Effector memory CD8-positive, alpha-beta T cell (primary cell): ENCODE measurements around the gene RASL11A.
"Not testable (repeated sequence)": the region's sequence is repeated elsewhere in the genome, so short reads cannot be mapped to it uniquely, and the experiment has no call there.

ENCODE experiments used
- ATAC-seq: fragments of 150-1000 bp; cut with Tn5 transposase; replicated peaks from 2 replicates; pipeline ENCODE4 v1.10.0; 2021; ENCODE audit warnings: mild to moderate bottlenecking, moderate library complexity
- DNase-seq, 3 experiments: peaks; one replicate each; pipeline ENCODE4 v3.0.0; 2021
- H3K27ac Mint-ChIP-seq, 2 donors: one replicate each; pipeline ENCODE4 v1.8.0; 2022; ENCODE audit warnings: mild to moderate bottlenecking in 2 of 2, mixed read lengths in 2 of 2, moderate library complexity in 2 of 2
- H3K27me3 Mint-ChIP-seq, 2 donors: one replicate each; pipeline ENCODE4 v1.8.0; 2022; ENCODE audit warnings: mixed read lengths in 2 of 2
- H3K36me3 Mint-ChIP-seq: one replicate; pipeline ENCODE4 v1.8.0; 2022; ENCODE audit warnings: mild to moderate bottlenecking, moderate library complexity, mixed read lengths; ENCODE audit not compliant: insufficient read depth
- H3K4me1 Mint-ChIP-seq, 2 donors: one replicate each; pipeline ENCODE4 v1.8.0; 2022; ENCODE audit warnings: low read depth in 2 of 2, mixed read lengths in 2 of 2
- H3K4me3 Mint-ChIP-seq, 2 donors: one replicate each; pipeline ENCODE4 v1.8.0; 2022; ENCODE audit warnings: mild to moderate bottlenecking in 2 of 2, mixed read lengths in 2 of 2, moderate library complexity in 2 of 2
- H3K9me3 Mint-ChIP-seq, 2 donors: one replicate each; pipeline ENCODE4 v1.8.0; 2022; ENCODE audit warnings: mixed read lengths in 2 of 2

The RASL11A gene

GRCh38 chr13:27295660-27296059 is 25.0 kb downstream of the RASL11A start:
- Mint-ChIP-seq H3K4me3 (no peak overlapping the region), H3K9me3 (no peaks in the 10 kb centered on the region), H3K27me3 (peaks cover 44 to 47% of the 10 kb centered on the region in 2 donors), H3K27ac (no peak overlapping the region), H3K4me1 (peaks cover 0 to 4% of the 10 kb centered on the region in 2 donors), H3K36me3 (no peaks in the 10 kb centered on the region)
- DNase-seq, result no peak
- no peak for ATAC-seq

GRCh38 chr13:27296496-27296895 is 25.9 kb downstream of the RASL11A start:
- H3K27ac Mint-ChIP-seq, result no peak overlapping the region

GRCh38 chr13:27298849-27299248 is 28.2 kb downstream of the RASL11A start:
- H3K27me3 Mint-ChIP-seq, result peaks cover 42 to 49% of the 10 kb centered on the region in 2 donors
- H3K4me1 Mint-ChIP-seq, result peaks cover 0 to 4% of the 10 kb centered on the region in 2 donors
- DNase-seq (no peak), ATAC-seq (no peak)
- no peak overlapping the region for H3K4me3 Mint-ChIP-seq
- no peak overlapping the region for H3K27ac Mint-ChIP-seq
- H3K36me3 Mint-ChIP-seq, result no peaks in the 10 kb centered on the region
- no peaks in the 10 kb centered on the region for H3K9me3 Mint-ChIP-seq

More at GRCh38 chr13:27296496-27296895, 25.9 kb downstream of the RASL11A start:
- Mint-ChIP-seq H3K4me3 (no peak overlapping the region), H3K4me1 (peaks cover 0 to 4% of the 10 kb centered on the region in 2 donors), H3K27me3 (peaks cover 49 to 51% of the 10 kb centered on the region in 2 donors), H3K36me3 (no peaks in the 10 kb centered on the region), H3K9me3 (no peaks in the 10 kb centered on the region)
- ATAC-seq, result no peak
- DNase-seq, result no peak

- H3K27ac Mint-ChIP-seq, DNase-seq, H3K4me1 Mint-ChIP-seq, ATAC-seq, H3K9me3 Mint-ChIP-seq, H3K36me3 Mint-ChIP-seq, H3K4me3 Mint-ChIP-seq: not testable (repeated sequence)
- H3K27me3 Mint-ChIP-seq, result peaks cover 42 to 49% of the 10 kb centered on the region in 2 donors
Measured at GRCh38 chr13:27300406-27300805, 29.8 kb downstream of the RASL11A start.

- Mint-ChIP-seq H3K27me3 (peaks cover 42 to 50% of the 10 kb centered on the region in 2 donors), H3K4me1 (no peaks in the 10 kb centered on the region), H3K27ac (no peak overlapping the region)
Measured at GRCh38 chr13:27300941-27301586, 30.4 kb downstream of the RASL11A start.

GRCh38 chr13:27302643-27303262 is 32.1 kb downstream of the RASL11A start:
- DNase-seq (no peak), ATAC-seq (no peak)
- Mint-ChIP-seq H3K4me1 (no peaks in the 10 kb centered on the region), H3K27me3 (peaks cover 27 to 43% of the 10 kb centered on the region in 2 donors), H3K36me3 (no peaks in the 10 kb centered on the region), H3K4me3 (no peak overlapping the region), H3K27ac (no peak overlapping the region), H3K9me3 (no peaks in the 10 kb centered on the region)

More at GRCh38 chr13:27300941-27301586, 30.4 kb downstream of the RASL11A start:
- H3K36me3 Mint-ChIP-seq, result no peaks in the 10 kb centered on the region
- H3K9me3 Mint-ChIP-seq, result no peaks in the 10 kb centered on the region
- no peak for ATAC-seq
- H3K4me3 Mint-ChIP-seq, result no peak overlapping the region
- no peak for DNase-seq

GRCh38 chr13:27304099-27304498 is 33.5 kb downstream of the RASL11A start:
- H3K36me3 Mint-ChIP-seq, result no peaks in the 10 kb centered on the region
- DNase-seq (no peak), ATAC-seq (no peak)
- no peaks in the 10 kb centered on the region for H3K9me3 Mint-ChIP-seq
- no peak overlapping the region for H3K4me3 Mint-ChIP-seq
- H3K27ac Mint-ChIP-seq, result no peak overlapping the region
- H3K4me1 Mint-ChIP-seq, result peaks cover 0 to 2% of the 10 kb centered on the region in 2 donors
- H3K27me3 Mint-ChIP-seq, result peaks cover 15 to 43% of the 10 kb centered on the region in 2 donors

GRCh38 chr13:27304611-27305010 is 34.0 kb downstream of the RASL11A start:
- DNase-seq (no peak), ATAC-seq (no peak)
- H3K9me3 Mint-ChIP-seq, result no peaks in the 10 kb centered on the region
- H3K4me1 Mint-ChIP-seq, result peaks cover 0 to 5% of the 10 kb centered on the region in 2 donors
- no peak overlapping the region for H3K27ac Mint-ChIP-seq
- peaks cover 10 to 43% of the 10 kb centered on the region in 2 donors for H3K27me3 Mint-ChIP-seq
- H3K4me3 Mint-ChIP-seq, result no peak overlapping the region
- H3K36me3 Mint-ChIP-seq, result no peaks in the 10 kb centered on the region

- no peaks in the 10 kb centered on the region for H3K9me3 Mint-ChIP-seq
- H3K27ac Mint-ChIP-seq, result no peak overlapping the region
- no peak for DNase-seq
- ATAC-seq, result no peak
- H3K36me3 Mint-ChIP-seq, result no peaks in the 10 kb centered on the region
- H3K27me3 Mint-ChIP-seq, result peaks cover 6 to 47% of the 10 kb centered on the region in 2 donors
- peaks cover 0 to 5% of the 10 kb centered on the region in 2 donors for H3K4me1 Mint-ChIP-seq
- no peak overlapping the region for H3K4me3 Mint-ChIP-seq
Measured at GRCh38 chr13:27306364-27306763, 35.7 kb downstream of the RASL11A start.

GRCh38 chr13:27308941-27309340 is 38.3 kb downstream of the RASL11A start:
- Mint-ChIP-seq H3K9me3 (no peaks in the 10 kb centered on the region), H3K27me3 (peaks cover 16 to 58% of the 10 kb centered on the region in 2 donors), H3K36me3 (peaks cover 3% of the 10 kb centered on the region), H3K4me3 (no peak overlapping the region), H3K27ac (no peak overlapping the region), H3K4me1 (peaks cover 0 to 5% of the 10 kb centered on the region in 2 donors)
- ATAC-seq, result no peak
- DNase-seq, result no peak

GRCh38 chr13:27309401-27309958 is 38.9 kb downstream of the RASL11A start:
- no peaks in the 10 kb centered on the region for H3K9me3 Mint-ChIP-seq
- peaks cover 16 to 62% of the 10 kb centered on the region in 2 donors for H3K27me3 Mint-ChIP-seq

GRCh38 chr13:27309967-27310598 is 39.5 kb downstream of the RASL11A start:
- no peak for DNase-seq
- peaks cover 0 to 5% of the 10 kb centered on the region in 2 donors for H3K4me1 Mint-ChIP-seq
- H3K9me3 Mint-ChIP-seq, result no peaks in the 10 kb centered on the region
- peaks cover 3% of the 10 kb centered on the region for H3K36me3 Mint-ChIP-seq
- no peak overlapping the region for H3K4me3 Mint-ChIP-seq
- no peak overlapping the region for H3K27ac Mint-ChIP-seq
- H3K27me3 Mint-ChIP-seq, result peaks cover 16 to 66% of the 10 kb centered on the region in 2 donors
- no peak for ATAC-seq

More at GRCh38 chr13:27309401-27309958, 38.9 kb downstream of the RASL11A start:
- peaks cover 0 to 5% of the 10 kb centered on the region in 2 donors for H3K4me1 Mint-ChIP-seq
- no peak for ATAC-seq
- H3K27ac Mint-ChIP-seq, result no peak overlapping the region
- no peak for DNase-seq
- peaks cover 3% of the 10 kb centered on the region for H3K36me3 Mint-ChIP-seq
- no peak overlapping the region for H3K4me3 Mint-ChIP-seq

- H3K27me3 Mint-ChIP-seq, result peaks cover 17 to 68% of the 10 kb centered on the region in 2 donors
Measured at GRCh38 chr13:27310946-27311345, 40.3 kb downstream of the RASL11A start.

More at GRCh38 chr13:27310946-27311345, 40.3 kb downstream of the RASL11A start:
- DNase-seq (no peak), ATAC-seq (no peak)
- Mint-ChIP-seq H3K4me1 (peaks cover 0 to 5% of the 10 kb centered on the region in 2 donors), H3K27ac (no peak overlapping the region), H3K36me3 (peaks cover 3% of the 10 kb centered on the region), H3K4me3 (no peak overlapping the region), H3K9me3 (no peaks in the 10 kb centered on the region)
